Endothelial cell of umbilical vein (primary cell): ENCODE results near the gene BCAS3.

ENCODE experiments used
- EZH2 ChIP-seq: IDR thresholded peaks from 2 replicates; pipeline ENCODE4 v1.6.1; 2012; ENCODE audit warnings: borderline replicate concordance, low read depth, mild to moderate bottlenecking, moderate library complexity, low read length, inconsistent platforms; ENCODE audit not compliant: severe bottlenecking
- MYC ChIP-seq: IDR thresholded peaks from one replicate; pipeline ENCODE4 v1.6.1; 2011; ENCODE audit warnings: mild to moderate bottlenecking, low read depth, low read length
- POLR2A ChIP-seq: IDR thresholded peaks from 2 replicates; pipeline ENCODE4 v1.6.1; 2012; ENCODE audit warnings: low read depth, mild to moderate bottlenecking, control low read depth, low read length
- POLR2AphosphoS5 ChIP-seq: IDR thresholded peaks from 2 replicates; pipeline ENCODE4 v1.6.1; 2012; ENCODE audit warnings: low read depth, mild to moderate bottlenecking, control low read depth, low read length, moderate library complexity; ENCODE audit not compliant: insufficient read depth
- TF ChIP-seq, protein P1 (sequence below), 2 donors: IDR thresholded peaks; 1 replicate in 1 of 2; 2 replicates in 1 of 2; pipeline ENCODE4 v1.5.1; 2011; ENCODE audit warnings: low read length in 2 of 2, mild to moderate bottlenecking in 2 of 2, moderate library complexity in 2 of 2, control low read depth in 1 of 2, inconsistent platforms in 1 of 2, low read depth in 1 of 2; ENCODE audit not compliant: insufficient read depth in 1 of 2; ENCODE audit errors: extremely low read depth in 1 of 2
- TF ChIP-seq, protein P2 (sequence below): IDR thresholded peaks from 2 replicates; pipeline ENCODE4 v1.6.1; 2011; ENCODE audit not compliant: insufficient read depth, insufficient read length

DNA sequence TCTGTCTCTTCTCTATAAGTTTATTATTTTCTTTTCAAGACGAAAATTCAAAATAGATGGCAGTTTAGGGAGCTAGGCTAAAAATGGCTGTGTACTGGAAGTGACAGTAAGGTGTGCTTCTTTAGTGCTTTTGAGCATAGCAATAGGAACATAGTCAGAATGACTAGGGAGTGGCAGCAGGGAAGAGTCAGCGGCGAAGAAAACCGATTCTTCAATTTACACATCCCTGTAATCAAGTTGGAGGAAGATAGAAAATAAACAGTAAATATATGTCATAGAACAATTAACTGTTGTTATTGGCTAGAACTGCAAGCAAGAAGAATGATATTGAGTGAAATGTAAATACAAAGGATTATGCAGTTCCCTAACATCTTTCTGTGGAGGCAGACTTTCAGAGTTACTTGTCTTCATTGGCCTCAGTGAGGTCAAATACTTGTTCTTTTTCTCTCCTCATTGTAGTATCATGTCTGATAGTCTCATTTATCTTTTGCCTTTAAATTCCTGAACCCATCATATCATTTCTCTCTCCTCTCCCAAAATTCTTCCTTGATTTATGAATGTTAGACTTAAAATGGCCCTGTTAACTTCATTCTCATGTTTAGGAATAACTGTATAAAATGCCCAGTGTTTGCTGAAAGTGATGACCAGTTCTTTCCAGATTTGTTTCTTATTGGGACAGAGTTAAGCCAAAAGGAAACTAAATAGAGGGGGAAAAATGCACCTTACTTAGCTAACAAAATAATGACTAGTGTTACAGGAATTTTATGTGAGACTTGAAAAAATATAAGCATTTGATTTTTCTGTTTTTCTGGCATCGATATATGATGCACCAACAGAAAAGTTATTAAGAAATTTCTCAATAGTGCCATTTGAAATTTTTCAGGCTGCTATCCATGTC lies 211.4 kb downstream of the BCAS3 start:
- TF ChIP-seq POLR2A (no peak), EZH2 (no peak), MYC (no peak), POLR2AphosphoS5 (no peak)
- TF ChIP-seq, protein P1, sequence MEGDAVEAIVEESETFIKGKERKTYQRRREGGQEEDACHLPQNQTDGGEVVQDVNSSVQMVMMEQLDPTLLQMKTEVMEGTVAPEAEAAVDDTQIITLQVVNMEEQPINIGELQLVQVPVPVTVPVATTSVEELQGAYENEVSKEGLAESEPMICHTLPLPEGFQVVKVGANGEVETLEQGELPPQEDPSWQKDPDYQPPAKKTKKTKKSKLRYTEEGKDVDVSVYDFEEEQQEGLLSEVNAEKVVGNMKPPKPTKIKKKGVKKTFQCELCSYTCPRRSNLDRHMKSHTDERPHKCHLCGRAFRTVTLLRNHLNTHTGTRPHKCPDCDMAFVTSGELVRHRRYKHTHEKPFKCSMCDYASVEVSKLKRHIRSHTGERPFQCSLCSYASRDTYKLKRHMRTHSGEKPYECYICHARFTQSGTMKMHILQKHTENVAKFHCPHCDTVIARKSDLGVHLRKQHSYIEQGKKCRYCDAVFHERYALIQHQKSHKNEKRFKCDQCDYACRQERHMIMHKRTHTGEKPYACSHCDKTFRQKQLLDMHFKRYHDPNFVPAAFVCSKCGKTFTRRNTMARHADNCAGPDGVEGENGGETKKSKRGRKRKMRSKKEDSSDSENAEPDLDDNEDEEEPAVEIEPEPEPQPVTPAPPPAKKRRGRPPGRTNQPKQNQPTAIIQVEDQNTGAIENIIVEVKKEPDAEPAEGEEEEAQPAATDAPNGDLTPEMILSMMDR (IDR thresholded peaks at IDR 0.05; ENCODE audit: extremely low read depth in 1 of 2, insufficient read depth in 1 of 2, low read depth in 1 of 2, low read length in 2 of 2), result no peak
- TF ChIP-seq, protein P2, sequence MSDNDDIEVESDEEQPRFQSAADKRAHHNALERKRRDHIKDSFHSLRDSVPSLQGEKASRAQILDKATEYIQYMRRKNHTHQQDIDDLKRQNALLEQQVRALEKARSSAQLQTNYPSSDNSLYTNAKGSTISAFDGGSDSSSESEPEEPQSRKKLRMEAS, result no peak
